NCI-H2107 treated with DMSO at 0.1 percent for 48 hours (cell line): ENCODE data around the gene RTN4RL1.

Experiments used
- DNase-seq: peaks from one replicate; lab custom pipeline; 2025; ENCODE audit not compliant: unreplicated experiment; lab: John Stamatoyannopoulos, UW

The RTN4RL1 gene

DNA sequence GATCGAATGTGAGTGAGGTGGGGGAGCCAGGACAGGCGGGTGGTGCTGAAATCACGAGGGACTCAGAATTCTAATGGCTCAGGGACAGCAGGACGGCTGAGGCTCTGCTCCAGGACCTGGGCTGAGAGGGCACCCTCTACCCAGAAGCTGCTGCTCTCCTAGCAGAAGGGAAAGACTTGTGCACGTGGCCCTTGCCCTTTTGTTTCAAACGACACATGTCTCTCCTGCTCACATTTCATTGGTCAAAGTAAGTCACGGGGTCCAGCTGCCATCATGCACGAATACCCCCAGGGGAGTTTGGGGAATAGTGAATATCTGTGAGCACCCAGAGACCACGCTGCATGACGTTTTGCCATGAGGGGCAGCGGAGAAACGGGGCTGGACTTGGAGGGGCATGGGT lies 73.2 kb downstream of the RTN4RL1 start:
- no peak for DNase-seq

DNA sequence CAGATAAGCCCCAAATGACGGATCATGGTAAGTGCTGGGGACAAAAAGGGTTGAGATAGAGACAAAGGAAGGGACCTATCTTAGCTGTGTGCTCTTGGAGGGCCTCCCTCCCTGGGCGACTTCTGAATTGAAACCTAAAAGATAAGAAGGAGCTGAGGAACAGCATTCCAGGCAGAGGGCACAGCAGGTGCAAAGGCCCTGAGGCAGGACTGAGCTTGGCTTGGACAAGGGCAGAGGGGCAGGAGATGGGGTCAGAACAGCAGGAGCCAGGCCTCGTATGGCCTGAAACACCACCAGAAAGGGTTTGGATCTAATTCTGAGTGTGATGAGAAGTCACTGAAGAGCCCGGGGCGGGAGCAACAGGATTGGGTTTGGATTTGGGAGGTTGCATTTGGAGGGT lies 75.4 kb downstream of the RTN4RL1 start:
- no peak for DNase-seq

DNA sequence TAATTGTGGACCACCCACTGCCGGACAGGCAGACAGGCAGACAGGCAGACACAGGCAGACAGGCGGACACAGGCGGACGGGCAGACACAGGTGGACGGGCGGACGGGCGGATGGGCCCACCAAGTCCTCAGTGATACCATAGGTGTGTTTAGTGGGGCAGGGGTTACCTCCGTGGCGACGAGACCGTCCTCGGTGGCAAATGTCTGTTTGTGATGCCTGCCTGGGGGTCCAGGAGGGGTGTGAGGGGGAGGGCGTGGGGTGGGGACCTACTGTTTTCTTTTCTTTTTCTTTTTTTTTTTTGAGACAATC lies 76.7 kb downstream of the RTN4RL1 start:
- no peak for DNase-seq

DNA sequence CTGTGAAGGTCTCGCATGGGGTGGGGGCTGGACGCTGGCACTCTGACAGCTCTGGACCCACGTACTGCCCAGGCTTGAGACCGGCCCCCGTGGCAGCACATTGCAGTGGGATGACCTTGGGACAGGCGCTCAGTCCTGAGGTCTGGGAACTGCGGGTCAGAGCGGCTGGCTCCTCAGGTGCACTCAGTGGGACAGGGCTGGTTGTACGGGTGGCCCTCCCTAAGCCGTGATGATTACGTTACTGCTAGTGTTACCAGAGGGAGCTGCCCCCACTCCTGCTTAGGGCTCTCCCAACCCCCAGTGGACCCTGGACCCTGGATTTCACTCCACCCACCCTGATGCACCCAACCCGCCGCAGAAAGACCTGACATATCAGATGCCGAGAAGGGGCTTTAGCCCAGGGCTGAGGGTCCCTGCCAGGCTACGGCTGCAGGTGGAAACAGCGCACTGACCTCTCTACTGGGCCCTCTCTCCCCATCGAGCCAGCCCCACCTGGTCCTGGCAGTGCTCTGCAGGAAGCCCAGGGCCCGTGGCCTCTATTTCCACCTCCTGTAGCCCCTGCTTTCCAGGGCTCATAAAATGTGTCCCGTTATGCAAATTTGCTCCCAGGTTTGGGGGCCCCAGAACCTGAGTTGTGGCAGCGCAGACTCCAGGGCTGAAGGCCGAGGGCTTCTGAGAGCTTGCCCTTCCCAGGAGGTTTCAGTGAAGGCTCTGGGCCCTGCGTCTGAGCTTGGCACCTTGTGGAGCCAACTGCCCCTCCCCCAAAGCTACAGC lies 77.2 kb downstream of the RTN4RL1 start:
- no peak for DNase-seq

DNA sequence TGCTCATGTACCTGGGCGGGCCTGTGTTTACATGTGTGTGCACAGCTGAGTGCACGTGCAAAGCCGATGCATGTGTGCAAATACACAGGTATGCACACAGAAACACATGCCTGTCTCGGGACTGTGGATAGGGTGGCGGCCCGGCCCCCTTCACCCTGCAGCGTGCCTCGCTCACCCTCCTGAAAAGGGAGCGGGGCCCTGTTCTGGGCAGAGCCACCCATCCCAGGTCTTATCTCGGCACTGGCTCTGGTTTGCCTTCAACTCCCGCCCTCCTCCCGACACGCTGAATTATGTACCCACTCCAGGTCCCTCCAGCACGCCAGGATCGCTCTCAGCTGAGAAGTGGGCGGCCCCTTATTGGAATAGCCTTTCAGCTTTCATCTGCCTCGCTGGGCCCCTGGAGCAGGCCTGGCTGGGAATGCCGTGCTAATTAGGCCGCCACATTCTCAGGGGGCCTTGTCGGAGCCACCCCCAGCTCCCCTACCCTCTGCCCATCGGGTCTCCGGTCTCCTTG lies 77.8 kb downstream of the RTN4RL1 start:
- DNase-seq: no peak

DNA sequence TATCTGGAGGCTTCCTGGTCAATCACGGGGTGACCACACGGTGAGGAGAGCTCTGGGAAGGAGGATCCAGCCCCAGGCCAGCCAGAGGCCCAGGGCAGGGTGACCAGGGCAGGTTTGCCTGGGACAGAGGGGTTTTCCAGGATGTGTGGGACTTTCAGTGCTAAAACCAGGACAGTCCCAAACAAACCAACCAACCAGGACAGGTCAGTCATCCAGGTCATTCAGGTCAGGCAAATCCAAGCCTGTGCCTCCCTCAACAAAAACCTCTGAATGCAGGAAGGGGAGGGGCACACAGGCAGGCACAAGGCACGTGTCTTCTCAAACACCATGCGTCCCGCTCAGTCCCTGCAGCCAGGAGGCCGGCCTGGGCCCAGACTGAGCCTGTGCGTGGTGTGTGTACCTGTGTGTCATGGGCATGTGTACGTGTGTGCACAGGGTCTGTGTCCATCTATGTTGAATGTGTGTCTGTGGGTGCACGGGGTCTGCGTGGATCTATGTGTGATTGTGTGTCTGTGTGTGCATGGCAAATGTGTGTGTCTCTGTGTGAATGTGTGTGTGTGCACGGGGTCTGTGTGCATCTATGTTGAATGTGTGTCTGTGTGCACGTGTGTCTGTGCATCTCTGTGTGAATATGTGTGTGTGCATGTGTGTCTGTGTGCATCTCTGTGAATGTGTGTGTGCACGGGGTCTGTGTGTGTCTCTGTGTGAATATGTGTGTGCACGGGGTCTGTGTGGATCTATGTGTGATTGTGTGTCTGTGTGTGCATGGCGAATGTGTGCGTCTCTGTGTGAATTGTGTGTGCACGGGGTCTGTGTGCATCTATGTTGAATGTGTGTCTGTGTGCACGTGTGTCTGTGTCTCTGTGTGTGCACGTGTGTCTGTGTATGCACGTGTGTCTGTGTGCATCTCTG lies 78.9 kb downstream of the RTN4RL1 start:
- DNase-seq: no peak

DNA sequence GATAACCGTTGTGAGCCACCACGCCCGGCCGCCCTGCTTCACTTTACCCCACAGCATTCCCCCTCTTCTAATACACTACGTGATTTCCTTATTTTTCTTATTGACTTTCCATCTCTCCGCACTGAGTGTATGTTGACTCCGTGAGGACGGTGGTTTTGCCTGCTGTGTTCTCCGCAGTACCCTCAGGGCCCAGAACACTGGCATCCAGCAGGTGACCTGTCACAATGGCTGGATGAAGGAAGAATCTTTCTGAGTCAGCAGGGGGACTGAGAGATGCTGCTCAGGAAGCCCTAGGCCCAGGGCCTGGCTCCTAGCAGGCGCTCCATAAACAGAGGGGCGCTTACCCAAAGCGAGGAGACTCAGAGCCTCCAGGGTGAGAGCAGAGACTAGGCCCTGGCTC lies 79.5 kb downstream of the RTN4RL1 start:
- no peak for DNase-seq

DNA sequence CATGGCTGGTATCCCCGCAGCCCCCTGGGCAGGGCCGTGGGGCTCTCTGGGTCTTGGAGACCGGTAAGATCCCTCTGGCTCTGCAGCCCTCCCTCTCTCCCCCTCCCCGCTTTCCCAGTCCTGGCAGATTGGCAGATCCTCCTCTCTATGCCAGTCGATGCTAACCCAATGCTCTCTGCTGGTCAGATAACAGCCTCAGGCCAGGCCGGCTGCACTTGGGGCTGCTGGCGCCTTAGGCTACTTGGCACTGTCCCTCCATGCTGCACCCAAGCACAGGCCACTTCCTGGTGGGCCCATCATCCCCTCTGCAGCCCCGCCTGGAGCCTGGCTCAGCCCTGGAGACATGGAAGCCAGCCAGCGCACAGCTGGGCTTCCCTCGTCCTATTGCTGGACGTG lies 81.7 kb downstream of the RTN4RL1 start:
- no peak for DNase-seq

DNA sequence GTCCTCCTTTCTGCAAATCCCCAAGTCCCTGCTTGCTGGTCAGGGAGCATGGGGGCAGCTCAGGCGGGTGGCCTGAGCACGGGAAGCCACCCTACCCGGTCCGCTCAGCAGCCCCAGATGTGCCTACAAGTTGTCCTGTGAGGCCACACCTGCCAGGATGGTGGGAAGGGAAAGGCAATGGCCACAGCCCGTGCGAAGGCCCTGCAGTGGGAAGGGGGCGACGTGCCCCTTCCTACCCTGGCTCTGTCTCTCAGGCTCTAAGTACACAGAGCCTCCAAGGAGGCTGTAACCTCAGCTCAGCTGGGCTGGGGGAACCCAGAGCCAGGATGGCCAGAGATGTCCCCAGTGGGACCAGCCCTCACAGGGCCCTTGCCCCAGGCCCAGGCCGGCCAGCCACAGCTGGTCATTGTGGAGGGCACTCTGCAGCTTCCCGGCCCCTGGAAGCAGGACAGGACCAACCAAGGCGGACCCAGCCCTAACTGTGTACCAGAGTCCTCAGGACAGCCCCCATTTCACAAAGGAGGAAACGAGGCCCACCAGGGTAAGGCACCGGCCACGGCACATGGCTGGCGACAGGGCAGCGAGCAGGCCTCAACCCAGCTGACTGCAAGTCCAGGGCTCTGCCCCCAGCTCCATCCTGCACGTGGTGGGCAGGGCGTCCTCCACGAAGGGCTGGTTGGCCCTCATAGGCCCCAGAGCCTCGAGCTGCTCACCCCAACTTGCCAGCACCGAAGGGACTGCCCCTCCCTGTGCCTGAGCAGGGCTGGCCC lies 82.3 kb downstream of the RTN4RL1 start:
- DNase-seq: no peak

DNA sequence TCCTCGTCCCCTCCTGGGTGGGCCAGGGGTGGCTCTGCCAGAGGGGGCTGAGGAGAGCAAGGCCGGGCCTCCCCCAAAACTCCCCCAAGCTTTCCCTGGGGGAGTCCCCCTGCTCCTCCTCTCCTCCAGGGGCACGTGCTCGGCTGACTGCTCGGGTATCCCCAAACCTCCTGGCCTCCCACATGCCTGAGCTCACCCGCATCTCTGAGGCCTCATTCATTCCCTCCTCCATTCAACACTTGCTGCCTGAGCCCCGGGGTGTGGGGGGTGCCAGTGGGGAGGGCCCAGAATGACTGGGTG lies 83.1 kb downstream of the RTN4RL1 start:
- no peak for DNase-seq

DNA sequence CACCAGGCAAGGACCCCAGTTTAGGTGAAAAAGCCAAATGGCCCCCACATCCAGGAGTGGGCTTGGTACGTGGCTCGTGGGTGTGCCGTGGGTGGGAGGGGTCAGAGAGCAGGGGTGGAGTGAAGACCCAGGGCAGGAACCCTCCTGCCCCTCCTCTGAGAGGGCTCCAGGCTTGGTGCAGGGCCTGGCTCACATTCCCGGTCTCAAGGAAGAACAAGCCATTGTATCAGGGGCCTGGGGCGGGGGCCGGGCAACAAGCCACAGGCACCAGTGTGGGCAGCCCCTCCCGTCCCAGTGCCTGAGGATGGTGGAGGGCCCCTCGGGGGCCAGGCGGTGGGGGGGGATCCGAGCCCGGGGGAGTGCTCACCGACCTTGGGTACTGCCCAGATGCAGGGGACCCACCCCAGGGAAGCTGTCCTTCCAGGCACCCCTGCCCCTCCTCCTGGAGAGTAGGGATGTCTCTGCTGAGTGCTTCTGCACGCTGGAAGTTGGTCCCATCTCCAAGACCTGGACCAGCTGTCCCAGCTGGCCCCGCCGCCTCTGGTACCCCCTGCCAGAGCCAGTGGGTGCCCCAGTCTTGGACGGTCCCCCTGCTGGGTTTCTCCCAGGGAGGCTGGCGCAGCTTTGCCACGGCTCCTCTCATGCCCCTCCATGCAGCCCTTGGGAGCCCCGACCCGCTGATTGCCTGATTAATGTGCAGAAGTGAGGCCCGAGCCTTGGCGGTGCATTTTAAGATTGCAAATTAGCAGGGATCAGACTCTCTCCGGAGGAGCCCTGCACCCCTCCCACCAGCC lies 83.7 kb downstream of the RTN4RL1 start:
- DNase-seq: no peak

DNA sequence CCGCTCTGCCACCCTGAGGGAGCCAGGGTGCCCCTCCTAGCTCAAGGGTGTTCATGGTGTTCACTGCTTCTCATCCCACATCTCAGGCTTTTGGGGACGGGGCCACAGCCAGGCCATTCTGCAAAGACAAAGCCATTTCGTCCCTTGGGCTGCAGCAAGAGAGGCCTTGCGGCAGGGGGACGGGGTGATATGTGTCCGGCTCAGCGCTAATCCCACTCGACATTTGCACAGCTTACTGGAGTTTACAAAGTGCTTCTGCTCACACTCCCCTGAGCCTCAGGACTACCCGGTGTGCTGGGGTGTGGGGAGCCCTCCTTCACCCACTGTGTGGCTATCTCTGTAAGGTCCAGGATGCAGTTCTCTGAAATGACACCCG lies 84.3 kb downstream of the RTN4RL1 start:
- DNase-seq: no peak

DNA sequence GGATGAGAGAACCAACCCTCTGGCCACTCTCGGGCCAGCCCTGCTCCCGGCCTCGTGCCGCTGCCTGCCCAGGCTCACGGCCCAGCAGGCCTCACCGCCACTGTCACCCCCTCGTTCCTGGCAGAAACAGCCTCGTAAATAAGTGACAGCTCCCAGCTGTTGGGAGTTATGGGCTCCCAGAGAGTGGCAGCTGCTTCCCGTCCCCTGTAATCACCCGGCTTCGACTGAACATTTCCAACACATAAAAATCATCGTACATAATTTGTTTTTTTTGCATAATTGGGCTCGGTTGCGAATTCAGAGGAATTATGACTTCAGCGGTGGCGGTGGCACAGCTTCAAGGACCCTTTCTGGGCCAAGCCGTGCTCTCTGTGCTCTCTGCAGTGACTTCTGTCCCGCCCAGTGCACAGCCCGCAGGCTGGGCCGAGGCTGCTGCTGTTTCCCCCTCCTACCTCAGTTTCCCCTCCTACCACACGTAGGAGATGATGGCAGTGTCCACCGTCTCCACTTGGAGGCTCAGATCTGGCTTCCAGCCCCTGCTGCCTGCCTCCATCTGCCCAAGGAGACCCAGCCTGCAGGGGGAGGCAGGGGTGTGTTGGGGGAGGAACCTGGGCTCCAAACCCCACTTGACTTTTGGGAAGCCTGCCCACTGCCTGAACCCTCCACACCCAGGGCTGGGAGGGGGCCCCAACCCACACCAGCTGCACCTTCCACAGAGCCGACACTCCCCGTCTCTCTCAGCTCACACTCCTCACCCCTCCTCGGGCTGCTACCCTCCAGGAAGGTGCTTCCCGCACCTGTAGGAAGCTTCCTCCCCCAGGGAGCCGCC lies 84.9 kb downstream of the RTN4RL1 start:
- DNase-seq: no peak

DNA sequence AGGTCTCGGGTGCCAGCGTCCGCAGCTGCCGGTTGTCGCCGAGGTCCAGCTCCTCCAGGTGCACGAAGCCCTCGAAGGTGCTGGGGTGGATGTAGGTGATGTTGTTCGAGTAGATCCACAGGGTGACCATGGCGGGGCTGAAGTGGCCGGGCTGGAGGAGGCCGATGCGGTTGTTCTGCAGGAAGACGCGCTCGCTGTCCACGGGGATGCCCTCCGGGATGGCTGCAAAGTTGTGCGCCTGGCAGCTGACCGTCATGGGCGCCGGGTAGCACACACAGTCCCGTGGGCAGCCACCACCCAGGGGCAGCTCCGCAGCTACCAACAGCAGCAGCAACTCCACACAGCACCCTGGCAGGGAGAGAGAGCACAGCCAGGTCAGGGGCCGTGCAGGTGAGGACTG lies 87.7 kb downstream of the RTN4RL1 start:
- no peak for DNase-seq

DNA sequence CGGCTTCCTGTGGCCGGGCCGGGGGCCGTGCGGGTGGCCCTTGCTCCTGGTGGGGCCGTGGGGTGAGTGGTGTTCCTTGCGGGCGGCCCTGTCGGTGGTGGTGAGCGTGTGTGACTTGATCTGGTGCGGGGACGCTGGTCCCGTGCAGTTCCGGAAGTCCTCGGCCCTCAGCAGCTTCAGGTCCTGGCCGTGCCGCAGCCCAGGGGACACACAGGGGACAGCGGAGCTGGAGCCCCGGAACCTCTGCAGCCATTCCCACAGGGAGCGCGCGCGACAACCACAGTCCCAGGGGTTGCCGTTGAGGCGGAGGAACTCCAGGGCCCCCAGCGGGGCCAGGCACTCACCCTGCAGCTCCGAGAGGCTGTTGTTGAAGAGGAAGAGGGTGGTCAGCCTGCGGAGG lies 88.4 kb downstream of the RTN4RL1 start:
- no peak for DNase-seq

DNA sequence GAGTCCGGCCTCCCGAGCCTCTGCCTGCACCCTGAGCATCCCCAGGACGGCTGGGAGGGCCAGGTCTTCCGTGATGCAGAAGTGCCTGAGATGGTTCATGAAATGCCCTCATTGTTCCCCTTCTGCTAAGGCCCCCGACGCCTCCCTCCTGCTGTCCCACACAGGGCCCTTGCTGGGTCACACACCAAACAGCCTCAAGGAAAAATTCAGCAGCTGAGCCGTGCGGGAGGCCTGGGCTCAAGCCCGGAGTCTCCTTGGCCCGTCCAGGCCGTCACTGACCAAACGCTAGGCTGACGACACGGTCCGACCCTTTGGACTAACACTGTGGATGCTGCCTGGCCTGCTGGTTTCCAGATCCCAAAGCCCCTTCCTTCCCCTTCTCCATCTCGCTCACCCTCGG lies 90.2 kb downstream of the RTN4RL1 start:
- DNase-seq: no peak

DNA sequence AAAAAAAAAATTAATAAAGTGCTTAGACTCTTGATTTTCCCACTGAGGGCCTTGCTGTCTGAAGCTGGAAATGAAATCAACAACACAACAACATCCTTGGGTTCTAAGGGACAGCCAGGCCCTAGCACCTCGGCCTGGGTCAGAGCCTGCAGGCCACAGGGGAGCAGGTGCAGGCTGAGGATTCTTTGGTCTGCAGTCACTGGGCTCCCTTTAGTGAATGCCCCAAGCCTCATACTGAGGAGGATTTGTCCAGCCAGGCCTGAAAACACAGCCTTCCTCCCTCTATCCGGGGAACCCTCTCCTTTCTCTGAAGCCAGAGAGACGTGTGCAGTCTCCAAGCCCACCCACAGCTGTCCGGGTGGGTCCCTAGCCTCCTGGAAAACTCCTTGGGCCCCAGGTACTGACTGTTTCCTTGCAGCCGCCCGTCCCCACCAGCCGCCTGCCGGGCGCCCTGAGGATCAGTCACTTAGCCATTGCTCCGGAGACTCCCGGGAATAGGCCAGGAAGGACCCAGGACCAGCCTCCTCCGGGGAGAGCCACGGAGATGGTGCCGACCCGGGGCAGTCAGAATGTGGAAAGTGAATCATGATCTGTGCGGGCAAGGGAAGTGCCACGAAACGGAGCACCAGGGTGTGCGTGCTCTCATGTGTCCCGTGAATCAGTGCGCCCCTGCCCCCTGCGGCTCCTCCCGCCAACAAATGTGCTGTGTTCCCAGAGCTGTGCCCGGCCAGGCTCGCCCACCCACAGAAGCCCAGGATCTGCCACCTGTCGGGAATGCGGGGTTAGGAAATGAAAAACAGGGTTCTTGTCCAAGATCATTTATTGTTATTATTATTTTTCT lies 91.0 kb downstream of the RTN4RL1 start:
- no peak for DNase-seq

DNA sequence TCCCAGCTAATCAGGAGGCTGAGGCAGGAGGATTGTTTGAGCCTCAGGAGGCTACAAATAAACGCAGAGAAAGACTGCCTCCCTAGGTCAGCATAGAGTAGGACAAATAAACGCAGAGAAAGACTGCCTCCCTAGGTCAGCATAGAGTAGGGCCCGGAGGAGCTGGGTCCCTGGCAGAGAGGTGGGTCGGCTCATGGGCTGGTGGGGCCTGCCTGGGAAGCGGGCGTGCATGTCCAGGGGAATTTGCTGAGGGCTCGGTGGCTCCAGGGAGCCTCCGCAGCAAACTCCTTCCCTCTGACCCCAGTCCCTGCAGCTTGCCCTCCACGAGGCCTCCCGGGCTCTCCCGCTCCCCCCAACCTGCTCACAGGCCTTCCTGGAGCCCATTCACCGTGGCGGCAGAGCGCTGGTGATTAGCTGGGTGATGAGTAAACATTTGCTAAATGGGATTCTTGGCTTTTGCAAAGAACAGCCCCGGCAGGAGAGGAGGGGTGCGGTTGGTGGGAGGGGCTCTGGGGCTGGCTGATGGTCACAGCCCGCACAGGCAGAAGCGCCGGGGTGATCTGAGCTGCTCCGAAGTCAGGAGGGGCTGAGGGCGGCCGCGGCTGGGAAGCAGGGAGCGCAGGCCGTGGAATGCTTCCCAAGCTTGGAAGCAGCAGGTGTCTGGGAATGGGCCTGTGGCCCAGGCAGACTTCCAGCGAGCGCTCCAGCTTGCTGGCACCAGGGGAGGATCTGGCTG lies 93.1 kb downstream of the RTN4RL1 start:
- DNase-seq: no peak

DNA sequence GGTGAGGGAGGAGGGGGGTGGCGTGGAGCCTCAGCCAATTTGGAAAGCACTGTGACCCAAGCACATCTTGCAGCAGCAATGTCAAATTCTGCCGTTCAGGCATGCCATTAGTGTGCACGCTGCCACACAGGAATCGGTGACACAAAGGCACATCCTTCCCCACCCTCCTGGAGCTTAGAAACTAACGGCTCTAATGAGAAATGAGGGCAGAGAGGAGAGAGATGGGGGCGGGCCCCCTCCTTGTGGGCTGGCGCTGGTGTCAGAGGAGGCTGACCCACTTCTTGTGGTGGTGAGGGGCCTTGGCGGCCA lies 94.8 kb downstream of the RTN4RL1 start:
- DNase-seq: no peak
